NCI-H146 treated with DMSO at 0.1 percent for 48 hours (cell line): ENCODE results near the gene PHKA2.
A peak's percentile ranks its signal among the peaks of the same experiment; 100 is the strongest.
"Not testable (repeated sequence)": the region's sequence is repeated elsewhere in the genome, so short reads cannot be mapped to it uniquely, and the experiment has no call there.

ENCODE experiments used
- DNase-seq: peaks from one replicate; lab custom pipeline; 2025; ENCODE audit not compliant: unreplicated experiment; lab: John Stamatoyannopoulos, UW

PHKA2 gene

GRCh38 chrX:18983666-18984380, at the start of gene PHKA2:
Gene PHKA2 (minus strand): TSS chrX:18984114. CDS start chrX:18983932, 182 bp downstream.
- DNase-seq = no peak

- no peak for DNase-seq
Measured at GRCh38 chrX:19030805-19031204, 46.9 kb upstream of the PHKA2 start.

GRCh38 chrX:19028560-19028959, 44.6 kb upstream of the PHKA2 start:
- DNase-seq = no peak

- no peak for DNase-seq
Measured at GRCh38 chrX:19024366-19024765, 40.5 kb upstream of the PHKA2 start.

- no peak for DNase-seq
Measured at GRCh38 chrX:19019996-19020395, 36.1 kb upstream of the PHKA2 start.

GRCh38 chrX:19017271-19017670, 33.4 kb upstream of the PHKA2 start:
- peak; percentile 29 for DNase-seq

- DNase-seq = not testable (repeated sequence)
Measured at GRCh38 chrX:19016614-19017013, 32.7 kb upstream of the PHKA2 start.

- DNase-seq = no peak
Measured at GRCh38 chrX:19007868-19008267, 24.0 kb upstream of the PHKA2 start.

- DNase-seq = no peak
Measured at GRCh38 chrX:19007011-19007410, 23.1 kb upstream of the PHKA2 start.

- no peak for DNase-seq
Measured at GRCh38 chrX:19005909-19006308, 22.0 kb upstream of the PHKA2 start.

- DNase-seq = no peak
Measured at GRCh38 chrX:19003756-19004155, 19.8 kb upstream of the PHKA2 start.

- DNase-seq = no peak
Measured at GRCh38 chrX:18998653-18999052, 14.7 kb upstream of the PHKA2 start.

- DNase-seq = no peak
Measured at GRCh38 chrX:18997916-18998315, 14.0 kb upstream of the PHKA2 start.

- DNase-seq = no peak
Measured at GRCh38 chrX:18996536-18996935, 12.6 kb upstream of the PHKA2 start.

GRCh38 chrX:18995221-18995620, 11.3 kb upstream of the PHKA2 start:
- DNase-seq = no peak

GRCh38 chrX:18994713-18995112, 10.8 kb upstream of the PHKA2 start:
- no peak for DNase-seq

GRCh38 chrX:18992829-18993228, 8.9 kb upstream of the PHKA2 start:
- DNase-seq = no peak

GRCh38 chrX:18985186-18985435, 1.2 kb upstream of the PHKA2 start:
- no peak for DNase-seq

GRCh38 chrX:18984381-18985185, 669 bp upstream of the PHKA2 start:
- DNase-seq = peak; percentile 58

GRCh38 chrX:18981124-18981807, 2.6 kb downstream of the PHKA2 start:
- DNase-seq = no peak

- DNase-seq = not testable (repeated sequence)
Measured at GRCh38 chrX:18980262-18980661, 3.7 kb downstream of the PHKA2 start.

GRCh38 chrX:18974993-18975392, 8.9 kb downstream of the PHKA2 start:
- DNase-seq = no peak
